CD4-positive, alpha-beta T cell (primary cell): ENCODE results near the gene B4GALT5. TPM values are rescaled to one million over a fixed set of nuclear protein-coding genes. Genes with fewer than 3 reads are reported as not detected.

ENCODE experiments used
- ATAC-seq: fragments of 200-7000 bp; cut with Tn5 transposase; one replicate; pipeline ENCODE4 v1.10.0; 2022; ENCODE audit warnings: mild to moderate bottlenecking; ENCODE audit not compliant: poor library complexity
- CTCF ChIA-PET: fragments of 350-600 bp; sonication (Branson Sonifier 250); formaldehyde crosslinking; loops from one replicate; lab custom pipeline; 2021; ENCODE audit warnings: antibody characterized with exemption, inconsistent platforms; lab: Charles Lee
- POLR2A ChIA-PET: fragments of 350-600 bp; sonication (Branson Sonifier 250); formaldehyde crosslinking; loops from one replicate; lab custom pipeline; 2021; ENCODE audit warnings: antibody characterized with exemption, inconsistent platforms; lab: Charles Lee
- DNase-seq, 14 experiments: peaks; one replicate each; pipeline ENCODE4 v3.0.0-alpha.2; 2013 to 2020; ENCODE audit warnings: mixed read lengths in 2 of 14
- H3K27ac ChIP-seq, 2 donors: one replicate each; pipeline versions ENCODE4 v1.5.1 to v1.7.0; 2013; ENCODE audit warnings: low read length in 2 of 2, low read depth in 1 of 2, mild to moderate bottlenecking in 1 of 2
- H3K27me3 ChIP-seq, 2 experiments: 1 replicate in 1 of 2; 2 replicates in 1 of 2; pipeline versions ENCODE4 v1.6.1 to v1.7.0; 2013; ENCODE audit warnings: low read length in 2 of 2, control low read depth in 1 of 2, mild to moderate bottlenecking in 1 of 2, moderate library complexity in 1 of 2; ENCODE audit not compliant: insufficient read depth in 2 of 2, control insufficient read depth in 1 of 2
- H3K36me3 ChIP-seq: one replicate; pipeline ENCODE4 v1.6.1; 2013; ENCODE audit warnings: low read length, control low read depth; ENCODE audit not compliant: insufficient read depth
- H3K4me1 ChIP-seq: one replicate; pipeline ENCODE4 v1.6.1; 2013; ENCODE audit warnings: low read length, control low read depth; ENCODE audit not compliant: insufficient read depth
- H3K4me3 ChIP-seq: one replicate; pipeline ENCODE4 v1.5.1; 2013; ENCODE audit warnings: mild to moderate bottlenecking, low read length, moderate library complexity
- H3K9me3 ChIP-seq, 2 experiments: 1 replicate in 1 of 2; 2 replicates in 1 of 2; pipeline versions ENCODE4 v1.6.1 to v1.7.0; 2013; ENCODE audit warnings: low read length in 2 of 2, mild to moderate bottlenecking in 2 of 2, control low read depth in 1 of 2, moderate library complexity in 1 of 2; ENCODE audit not compliant: control insufficient read depth in 1 of 2, insufficient read depth in 1 of 2
- H3K27ac Mint-ChIP-seq: one replicate; pipeline ENCODE4 v1.8.0; 2020; ENCODE audit warnings: mixed read lengths
- H3K27me3 Mint-ChIP-seq: one replicate; pipeline ENCODE4 v1.8.0; 2021; ENCODE audit warnings: mixed read lengths
- H3K36me3 Mint-ChIP-seq: one replicate; pipeline ENCODE4 v1.8.0; 2021; ENCODE audit warnings: low read depth, mixed read lengths
- H3K4me1 Mint-ChIP-seq: one replicate; pipeline ENCODE4 v1.8.0; 2021; ENCODE audit warnings: low read depth, mixed read lengths
- H3K4me3 Mint-ChIP-seq: one replicate; pipeline ENCODE4 v1.8.0; 2020; ENCODE audit warnings: mild to moderate bottlenecking, mixed read lengths
- H3K9me3 Mint-ChIP-seq: one replicate; pipeline ENCODE4 v1.8.0; 2020; ENCODE audit warnings: mixed read lengths
- intact Hi-C, 2 experiments: fragments of 100-400 bp; cut with DNase I in 1 of 2; cut with micrococcal nuclease in 1 of 2; formaldehyde crosslinking; loops; one replicate each; pipeline versions ENCODE4 v1.15.1 to v1.9.0; 2023 to 2025; cut with DNase I, micrococcal nuclease
- total RNA-seq, 174 experiments: library from RNA in 2 of 174; stranded (reverse) in 2 of 174; gene quantifications; one replicate each; pipeline ENCODE4 v1.2.3 and lab custom pipeline; 2021 to 2026
- TF ChIP-seq, protein P1 (sequence below): fragments of 200-600 bp; IDR thresholded peaks from one replicate; pipeline ENCODE4 v1.8.0; 2022; ENCODE audit warnings: antibody characterized with exemption, mild to moderate bottlenecking

B4GALT5 gene
- total RNA-seq, 2 experiments from 2014 or later, result 3.1 to 3.2 TPM

DNA sequence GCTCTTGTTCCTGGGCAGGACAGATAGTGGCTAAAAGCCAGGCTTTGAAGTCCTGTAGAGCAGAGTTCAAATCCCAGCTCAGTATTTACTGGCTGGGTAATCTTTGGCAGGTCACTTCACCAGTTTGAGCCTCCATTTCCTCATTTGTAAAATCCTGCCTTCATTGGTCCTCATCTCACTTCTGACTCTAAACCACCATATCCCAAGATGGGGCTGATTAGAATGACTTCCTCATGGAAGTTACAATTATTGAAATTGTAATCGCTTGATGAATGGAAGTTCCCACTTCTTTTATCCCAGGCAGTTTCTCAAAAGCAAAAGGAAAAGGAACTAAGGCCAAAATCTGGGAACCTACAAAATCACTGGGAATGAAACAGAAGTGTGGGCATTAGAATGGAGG, 35.9 kb upstream of the B4GALT5 start:
- intact Hi-C loops, result no loop called here
- no peak for ATAC-seq
- H3K4me1 ChIP-seq, result peaks cover 12% of the 10 kb centered on the region

GRCh38 chr20:49748525-49748838, 34.8 kb upstream of the B4GALT5 start:
- Mint-ChIP-seq H3K4me1 (peaks cover 7% of the 10 kb centered on the region), H3K4me3 (no peak overlapping the region), H3K36me3 (no peaks in the 10 kb centered on the region), H3K9me3 (no peaks in the 10 kb centered on the region), H3K27me3 (peaks cover 32% of the 10 kb centered on the region), H3K27ac (no peak overlapping the region)
- H3K9me3 ChIP-seq, result no peaks in the 10 kb centered on the region
- TF ChIP-seq, protein P1, sequence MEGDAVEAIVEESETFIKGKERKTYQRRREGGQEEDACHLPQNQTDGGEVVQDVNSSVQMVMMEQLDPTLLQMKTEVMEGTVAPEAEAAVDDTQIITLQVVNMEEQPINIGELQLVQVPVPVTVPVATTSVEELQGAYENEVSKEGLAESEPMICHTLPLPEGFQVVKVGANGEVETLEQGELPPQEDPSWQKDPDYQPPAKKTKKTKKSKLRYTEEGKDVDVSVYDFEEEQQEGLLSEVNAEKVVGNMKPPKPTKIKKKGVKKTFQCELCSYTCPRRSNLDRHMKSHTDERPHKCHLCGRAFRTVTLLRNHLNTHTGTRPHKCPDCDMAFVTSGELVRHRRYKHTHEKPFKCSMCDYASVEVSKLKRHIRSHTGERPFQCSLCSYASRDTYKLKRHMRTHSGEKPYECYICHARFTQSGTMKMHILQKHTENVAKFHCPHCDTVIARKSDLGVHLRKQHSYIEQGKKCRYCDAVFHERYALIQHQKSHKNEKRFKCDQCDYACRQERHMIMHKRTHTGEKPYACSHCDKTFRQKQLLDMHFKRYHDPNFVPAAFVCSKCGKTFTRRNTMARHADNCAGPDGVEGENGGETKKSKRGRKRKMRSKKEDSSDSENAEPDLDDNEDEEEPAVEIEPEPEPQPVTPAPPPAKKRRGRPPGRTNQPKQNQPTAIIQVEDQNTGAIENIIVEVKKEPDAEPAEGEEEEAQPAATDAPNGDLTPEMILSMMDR, result no peak
- ChIA-PET CTCF (interaction anchor here (0.8 kb wide), 1 partner anchor 19 kb away, joined by 4 read pairs; no protein-coding TSS in a partner anchor), POLR2A (no interaction called here)
- ATAC-seq (no peak), DNase-seq (no peak)
- intact Hi-C loops, result no loop called here
- H3K27ac ChIP-seq, result no peak overlapping the region
- no peak overlapping the region for H3K4me3 ChIP-seq
- peaks cover 12% of the 10 kb centered on the region for H3K4me1 ChIP-seq
- no peaks in the 10 kb centered on the region for H3K36me3 ChIP-seq
- H3K27me3 ChIP-seq, result peaks cover 0 to 3% of the 10 kb centered on the region in 2 experiments

More for the DNA sequence above, 35.9 kb upstream of the B4GALT5 start:
- no peak overlapping the region for H3K27ac ChIP-seq
- no peaks in the 10 kb centered on the region for H3K9me3 Mint-ChIP-seq
- no peak overlapping the region for H3K4me3 ChIP-seq
- TF ChIP-seq, protein P1, result no peak
- CTCF ChIA-PET, result no interaction called here
- no peaks in the 10 kb centered on the region for H3K36me3 Mint-ChIP-seq
- H3K36me3 ChIP-seq, result no peaks in the 10 kb centered on the region
- H3K4me3 Mint-ChIP-seq, result no peak overlapping the region
- no peaks in the 10 kb centered on the region for H3K9me3 ChIP-seq
- POLR2A ChIA-PET, result no interaction called here
- no peak overlapping the region for H3K27ac Mint-ChIP-seq
- H3K27me3 ChIP-seq, result peaks cover 0 to 3% of the 10 kb centered on the region in 2 experiments
- H3K4me1 Mint-ChIP-seq, result peaks cover 7% of the 10 kb centered on the region
- no peak for DNase-seq
- peaks cover 35% of the 10 kb centered on the region for H3K27me3 Mint-ChIP-seq

DNA sequence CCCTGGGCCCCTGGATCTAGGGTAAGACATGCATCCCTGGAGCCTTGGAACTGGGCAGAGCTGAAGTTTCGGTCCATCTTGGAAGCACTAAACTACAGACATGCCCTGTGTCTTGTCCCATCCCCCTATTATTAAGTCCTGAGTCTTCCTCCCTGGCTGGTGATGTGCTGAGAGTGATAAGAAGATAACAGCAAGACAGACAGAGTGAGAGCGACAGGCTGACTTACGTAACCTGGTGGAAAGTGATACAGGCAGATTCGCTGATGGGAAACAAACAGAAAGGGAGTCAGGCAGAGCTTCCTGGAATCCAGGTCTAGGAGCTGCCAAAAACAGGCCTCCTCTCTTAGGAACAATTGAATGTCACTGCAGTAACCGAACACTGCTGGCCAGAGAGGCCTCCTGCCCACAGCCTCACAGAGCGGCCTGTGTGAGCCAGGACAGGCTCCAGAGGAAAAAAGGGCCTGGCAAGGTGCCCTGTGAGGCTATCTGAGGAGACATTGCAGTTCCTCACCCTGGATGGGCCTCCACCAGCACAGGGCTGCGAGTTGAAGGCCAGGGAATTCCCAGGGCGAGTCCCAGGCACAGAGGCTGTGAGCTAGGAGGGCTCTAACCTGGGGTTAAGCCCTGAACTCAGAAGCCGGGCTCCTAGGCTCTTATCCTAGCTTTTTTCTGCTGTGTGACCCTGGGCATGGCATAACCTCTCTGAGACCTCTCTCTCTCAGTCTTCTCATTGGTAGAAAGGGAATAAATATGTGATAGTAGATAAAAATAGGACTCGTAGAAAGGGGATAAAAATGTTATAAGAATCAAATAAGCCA, 34.2 kb upstream of the B4GALT5 start:
- intact Hi-C loops, result no loop called here
- H3K27ac ChIP-seq, result no peak overlapping the region
- no peak for DNase-seq
- H3K4me1 ChIP-seq, result peaks cover 12% of the 10 kb centered on the region
- ATAC-seq, result no peak
- H3K27me3 ChIP-seq, result peaks cover 0 to 3% of the 10 kb centered on the region in 2 experiments
- Mint-ChIP-seq H3K27ac (no peak overlapping the region), H3K36me3 (no peaks in the 10 kb centered on the region), H3K27me3 (peaks cover 26% of the 10 kb centered on the region), H3K9me3 (no peaks in the 10 kb centered on the region), H3K4me3 (no peak overlapping the region), H3K4me1 (peaks cover 7% of the 10 kb centered on the region)
- no peak overlapping the region for H3K4me3 ChIP-seq
- no peaks in the 10 kb centered on the region for H3K9me3 ChIP-seq
- ChIA-PET CTCF (interaction anchor here (0.8 kb wide), 1 partner anchor 20 kb away, joined by 4 read pairs; no protein-coding TSS in a partner anchor), POLR2A (no interaction called here)
- H3K36me3 ChIP-seq, result no peaks in the 10 kb centered on the region
- TF ChIP-seq, protein P1, result no peak
